NAMALWA (cell line): ENCODE data around the gene DDAH1.

ENCODE experiments used
- DNase-seq: peaks from one replicate; pipeline ENCODE4 v3.0.0-alpha.2; 2015; ENCODE audit warnings: low spot score

The DDAH1 gene

DNA sequence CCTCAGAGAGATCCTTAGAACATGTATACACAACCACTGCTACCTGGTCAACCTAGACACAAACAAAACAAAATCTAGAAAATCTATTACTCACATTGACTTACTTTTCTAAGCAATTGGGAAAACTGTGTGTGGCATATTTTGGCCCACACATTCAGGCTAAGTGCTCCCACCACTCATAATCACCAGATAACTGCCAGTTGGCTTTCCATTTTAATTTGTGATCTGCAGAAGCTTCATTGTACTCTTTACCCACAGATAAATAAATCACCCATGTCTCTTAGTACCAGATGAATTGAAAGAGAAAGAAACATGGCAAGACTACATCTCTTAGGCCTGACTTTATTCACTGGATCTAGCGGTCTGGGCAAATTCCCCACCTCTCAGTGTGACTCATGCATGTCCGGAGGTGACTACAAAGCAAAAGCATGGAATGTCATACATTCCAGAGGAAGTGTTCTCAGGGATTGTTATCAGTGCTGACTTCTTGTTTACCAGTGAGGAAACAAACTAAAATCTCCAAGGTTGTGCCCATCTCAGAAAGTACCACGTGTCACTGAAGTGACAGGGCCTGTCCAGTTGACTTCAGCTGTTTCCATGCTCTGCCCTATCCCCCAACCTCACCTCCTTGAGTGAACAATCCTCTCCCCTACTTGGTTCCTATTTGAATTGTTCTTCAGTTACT, 136.1 kb downstream of the DDAH1 start:
- DNase-seq: no peak

DNA sequence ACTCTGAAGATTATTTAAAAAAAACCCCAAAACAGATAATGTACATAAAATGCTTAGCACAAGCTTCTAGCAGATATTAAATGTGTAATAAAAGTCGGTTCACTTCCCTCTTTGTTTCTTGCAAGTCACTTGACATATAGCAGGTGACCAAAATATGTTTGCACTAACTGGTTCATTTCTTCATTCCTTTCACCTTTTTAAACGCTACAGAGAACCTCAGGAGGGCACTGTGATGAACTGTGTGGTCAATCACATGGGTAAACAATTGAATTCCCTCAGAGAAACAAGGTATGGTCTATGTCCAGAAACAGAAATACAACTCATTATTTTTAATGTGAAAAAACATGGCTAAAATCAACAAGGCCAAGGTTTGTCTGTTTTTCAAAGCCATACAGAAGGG, 137.2 kb downstream of the DDAH1 start:
- DNase-seq: no peak

DNA sequence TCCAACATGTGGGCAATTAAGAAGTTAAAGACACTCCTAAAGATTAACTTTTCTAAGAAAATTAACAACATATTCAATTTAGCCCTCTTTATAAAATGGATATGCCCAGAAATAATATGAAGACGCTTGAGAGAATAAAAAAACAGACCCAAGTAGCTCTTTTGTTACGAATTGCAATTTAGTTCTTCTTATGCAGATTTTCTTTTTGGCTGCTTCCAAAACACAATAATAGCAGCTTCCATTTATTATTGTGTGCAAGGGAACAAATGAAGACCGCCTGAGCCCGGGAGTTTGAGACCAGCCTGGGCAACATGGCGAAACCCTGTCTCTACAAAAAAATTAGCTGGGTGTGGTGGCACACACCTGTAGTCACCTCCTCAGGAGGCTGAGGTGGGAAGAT, 138.1 kb downstream of the DDAH1 start:
- no peak for DNase-seq

DNA sequence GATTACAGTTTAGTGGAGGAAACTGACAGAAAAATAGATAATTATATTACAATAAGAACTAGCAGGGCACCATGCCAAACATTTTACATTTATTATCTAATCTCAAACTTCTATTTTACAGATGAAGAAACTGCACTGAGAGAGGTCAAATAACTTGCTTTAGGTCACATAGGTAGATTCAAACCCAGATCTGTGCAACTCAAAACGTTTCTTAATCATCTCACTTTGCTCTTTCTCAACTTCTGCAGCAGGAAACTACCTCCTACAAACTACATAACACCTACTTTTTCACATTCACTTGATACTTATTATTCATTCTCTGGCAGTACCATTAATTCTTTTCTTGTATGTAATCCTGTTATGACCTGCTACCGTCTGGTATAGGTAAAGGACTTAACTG, 138.6 kb downstream of the DDAH1 start:
- no peak for DNase-seq

DNA sequence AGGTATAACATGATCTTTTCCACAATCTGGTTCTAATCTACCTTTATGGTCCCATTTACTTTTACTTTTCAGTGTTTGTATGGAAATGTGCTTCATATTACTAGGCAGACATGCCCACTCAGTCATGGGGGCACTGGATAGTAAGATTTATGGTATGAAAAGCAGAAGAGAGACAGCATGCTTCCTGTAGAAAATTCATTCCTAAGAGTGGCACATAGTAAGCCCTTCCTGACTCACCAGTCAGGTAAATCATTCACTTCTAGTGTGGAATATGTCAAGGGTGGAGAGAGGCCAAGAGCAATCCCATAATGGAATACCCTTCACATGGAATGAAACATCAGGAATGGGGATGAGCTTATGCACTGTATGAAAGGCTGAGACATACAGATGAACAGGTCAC, 139.0 kb downstream of the DDAH1 start:
- DNase-seq: no peak

DNA sequence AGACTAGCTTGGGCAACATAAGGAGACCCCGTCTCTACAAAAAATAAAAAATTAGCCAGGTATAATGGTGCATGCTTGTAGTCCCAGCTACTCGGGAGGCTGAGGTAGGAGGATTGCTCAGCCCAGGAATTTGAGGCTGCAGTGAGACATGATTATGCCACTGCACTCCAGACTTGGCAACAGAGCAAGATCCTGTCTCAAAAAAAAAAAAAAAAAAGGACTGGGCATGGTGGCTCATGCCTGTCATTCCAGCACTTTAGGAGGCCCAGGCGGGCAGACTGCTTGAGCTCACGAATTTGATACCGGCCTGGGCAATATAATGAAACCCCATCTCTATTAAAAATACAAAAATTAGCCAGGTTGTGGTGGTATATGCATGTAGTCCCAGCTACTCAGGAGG, 141.2 kb downstream of the DDAH1 start:
- DNase-seq: no peak

DNA sequence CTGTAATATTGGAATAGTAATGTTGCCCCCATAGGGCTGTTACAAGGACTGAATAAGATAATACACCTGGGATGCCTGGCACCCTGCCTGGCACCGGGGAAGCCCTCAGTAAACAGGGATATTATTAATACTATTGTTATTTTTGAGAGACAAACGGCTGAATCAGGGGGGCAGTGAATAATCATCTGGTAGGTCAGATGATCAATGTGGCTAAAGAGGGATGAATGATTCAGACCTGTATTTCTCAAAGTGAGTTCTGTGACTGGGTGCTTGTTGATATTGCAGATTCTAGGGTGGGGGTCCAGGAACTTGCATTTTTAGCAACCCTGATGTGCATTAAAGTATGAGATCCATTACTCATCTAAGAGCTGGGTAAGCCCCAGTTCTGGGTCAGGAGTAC, 142.3 kb downstream of the DDAH1 start:
- DNase-seq: no peak

DNA sequence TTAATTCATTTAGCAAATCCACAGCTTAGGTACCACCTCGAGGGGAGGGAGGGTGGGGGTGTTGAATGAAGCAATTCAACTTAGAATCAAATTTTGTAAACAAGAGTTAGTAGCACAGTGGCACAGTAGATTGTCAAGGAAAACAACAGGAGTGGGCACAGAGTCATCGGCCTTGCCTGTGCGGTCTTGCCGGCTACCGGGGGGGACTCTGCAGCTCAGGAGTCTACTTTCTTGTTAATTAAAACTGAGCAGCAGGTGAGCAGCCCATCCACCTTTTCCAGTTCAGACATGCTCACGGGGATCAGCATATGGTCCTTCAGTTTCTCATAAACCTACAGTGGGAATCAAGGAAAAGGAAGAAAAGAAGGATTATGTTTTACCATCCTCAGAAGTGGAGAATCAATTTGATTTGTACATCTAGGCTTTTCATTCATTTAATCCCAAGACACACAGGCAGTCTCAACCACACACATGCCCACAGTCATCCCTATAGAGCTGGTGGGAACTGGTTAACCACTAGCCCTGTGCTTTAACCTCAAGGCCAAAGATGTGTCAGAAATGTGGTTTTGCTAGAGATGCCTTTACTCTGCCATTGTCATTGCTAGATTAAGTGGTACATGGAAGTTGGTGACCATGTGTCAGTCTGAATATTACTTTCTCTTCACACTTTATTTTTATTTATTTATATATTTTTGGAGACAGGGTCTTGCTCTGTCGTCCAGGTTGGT, 143.6 kb downstream of the DDAH1 start:
- no peak for DNase-seq

DNA sequence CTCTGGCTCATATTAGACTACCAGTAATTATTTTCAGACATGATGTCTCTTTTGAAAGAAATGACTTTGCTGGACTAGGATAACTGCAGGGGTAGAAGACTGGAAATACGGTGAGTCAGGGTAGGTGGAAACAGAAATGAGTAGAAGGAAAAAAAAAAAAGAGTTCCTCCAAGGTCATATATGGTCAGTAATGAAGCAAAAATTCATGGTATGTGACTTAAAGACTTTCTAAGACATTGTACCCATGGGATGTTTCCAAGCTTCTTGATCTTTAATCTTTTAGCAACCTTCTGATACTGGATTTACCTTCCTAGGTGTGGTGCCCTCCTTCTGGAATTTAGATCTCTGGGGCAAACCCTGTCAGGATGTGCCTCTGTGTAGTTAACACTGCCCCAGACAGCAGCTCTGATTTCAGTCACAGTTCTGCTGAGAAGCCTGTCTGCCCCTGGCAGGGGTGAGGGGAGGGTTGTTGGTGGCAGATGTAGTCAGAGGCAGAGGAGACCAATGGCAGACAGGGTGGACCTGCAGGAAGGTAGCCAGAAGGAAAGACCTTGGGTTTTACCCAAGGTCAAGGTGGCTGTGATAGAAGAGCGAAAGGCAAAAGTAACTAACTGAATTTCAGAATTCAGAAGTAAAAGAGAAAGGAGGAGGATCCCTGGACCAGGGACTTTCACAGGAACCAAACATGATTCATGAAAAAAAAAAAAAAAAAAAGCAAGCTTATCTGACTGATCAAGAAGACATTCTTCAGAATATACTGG, 144.4 kb downstream of the DDAH1 start:
- no peak for DNase-seq

DNA sequence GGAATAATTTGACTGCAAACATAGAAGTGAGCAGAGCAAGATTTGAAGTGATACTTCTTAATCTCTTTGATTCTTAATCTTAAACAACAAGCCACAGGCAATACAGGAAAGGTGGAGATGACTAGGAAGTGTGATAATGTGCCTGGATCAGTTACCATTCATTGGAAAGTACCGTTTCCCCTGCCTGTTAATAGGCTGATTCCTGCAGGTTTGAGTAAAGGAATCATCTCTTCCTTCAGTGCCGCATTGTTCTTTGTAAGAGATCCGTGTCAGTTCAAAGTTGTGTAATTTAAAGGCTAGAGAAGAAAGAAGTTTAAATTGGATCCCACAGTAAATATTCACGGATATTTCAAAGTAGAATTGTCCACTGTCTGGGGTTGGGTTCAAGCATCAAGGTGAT, 145.0 kb downstream of the DDAH1 start:
- DNase-seq: no peak

DNA sequence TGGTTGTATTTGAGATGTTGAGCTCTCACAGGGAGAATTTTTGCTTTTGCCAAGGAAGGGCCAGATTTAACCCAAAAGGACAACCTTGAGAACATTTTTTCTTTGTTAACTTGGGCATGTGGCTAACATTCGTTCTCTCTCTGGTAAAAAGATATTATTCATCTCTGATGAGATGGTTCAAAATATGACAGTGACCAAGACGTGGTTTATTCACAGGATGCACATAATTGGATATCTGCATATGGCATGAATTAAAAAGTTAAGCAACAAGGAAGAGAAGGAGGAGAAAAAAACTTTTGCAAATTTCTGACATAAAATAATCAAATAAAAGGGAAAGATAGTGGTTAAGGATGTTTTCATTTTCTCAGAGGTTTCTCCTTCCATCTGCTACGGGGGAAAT, 145.5 kb downstream of the DDAH1 start:
- DNase-seq: no peak

DNA sequence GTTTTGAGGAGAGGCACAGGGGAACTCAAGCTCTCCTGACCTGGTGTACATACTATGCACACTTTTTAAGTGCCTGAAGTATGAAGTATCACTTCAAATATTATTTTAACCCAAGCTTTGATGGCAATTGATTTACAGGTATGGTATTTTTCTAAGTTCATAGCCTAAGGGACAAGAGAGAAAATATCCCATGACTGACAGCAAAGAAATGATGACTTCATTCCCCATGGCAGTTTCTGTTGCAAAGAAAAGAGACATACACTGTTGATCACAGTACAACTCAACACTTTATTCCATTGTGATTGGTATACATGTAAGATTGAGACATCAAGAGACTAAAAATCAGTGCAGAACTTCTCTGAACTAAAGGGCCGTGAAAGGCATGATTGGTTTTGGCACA, 146.7 kb downstream of the DDAH1 start:
- DNase-seq: no peak

DNA sequence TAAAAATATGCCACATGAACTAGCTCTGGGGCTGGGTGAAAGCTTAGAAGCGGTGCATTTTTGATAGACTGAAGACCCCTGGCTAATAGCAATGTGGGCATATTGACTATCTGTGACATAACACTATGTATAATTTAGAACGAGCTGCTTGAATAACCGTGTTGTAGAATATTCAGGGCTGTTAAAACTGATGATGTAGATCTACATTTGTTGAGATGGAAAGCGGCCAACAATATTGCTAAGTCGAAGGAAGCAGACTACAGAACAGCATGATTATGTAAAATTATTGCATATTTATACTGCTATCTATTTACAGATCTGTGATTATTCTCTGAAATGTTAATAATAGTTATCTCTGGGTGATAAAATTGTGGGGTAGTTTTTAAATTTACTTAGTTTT, 147.4 kb downstream of the DDAH1 start:
- no peak for DNase-seq

DNA sequence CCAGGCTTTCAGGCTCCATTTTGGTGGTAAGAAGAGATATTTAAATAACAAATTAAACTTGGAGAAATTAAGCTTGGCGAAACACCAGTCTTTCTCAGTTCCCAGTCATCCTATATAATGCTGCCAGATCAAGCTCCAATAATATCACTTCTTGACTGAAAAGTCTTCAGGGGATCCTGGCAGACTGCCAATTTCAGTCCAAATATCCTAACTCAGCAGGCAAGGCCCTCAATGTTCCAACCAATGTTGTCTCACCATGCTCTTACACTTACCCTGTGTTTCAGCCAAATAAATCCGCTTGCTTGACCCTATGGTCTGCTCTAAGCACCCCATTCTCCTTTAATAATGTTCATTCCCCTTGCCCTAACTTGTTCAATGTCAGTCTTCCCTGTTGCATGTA, 148.6 kb downstream of the DDAH1 start:
- DNase-seq: no peak

DNA sequence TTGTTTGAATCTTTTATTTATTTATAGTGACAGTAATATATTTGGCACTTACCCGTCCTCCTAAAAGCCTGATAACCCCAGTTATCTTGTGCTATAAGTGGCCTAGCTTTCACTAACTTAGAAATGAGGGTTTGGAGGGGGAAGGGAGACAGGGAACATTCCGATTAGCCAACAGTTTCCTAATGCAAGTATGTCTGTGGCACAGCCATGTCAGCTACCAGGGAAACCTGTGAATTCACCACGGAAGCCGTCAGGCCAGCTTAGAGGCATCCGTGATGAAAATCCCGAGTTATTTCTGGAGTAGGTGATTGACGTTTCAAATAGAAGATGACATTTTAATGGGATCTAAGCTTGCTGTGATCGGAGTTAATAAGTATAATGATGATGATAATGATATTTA, 149.2 kb downstream of the DDAH1 start:
- DNase-seq: no peak

DNA sequence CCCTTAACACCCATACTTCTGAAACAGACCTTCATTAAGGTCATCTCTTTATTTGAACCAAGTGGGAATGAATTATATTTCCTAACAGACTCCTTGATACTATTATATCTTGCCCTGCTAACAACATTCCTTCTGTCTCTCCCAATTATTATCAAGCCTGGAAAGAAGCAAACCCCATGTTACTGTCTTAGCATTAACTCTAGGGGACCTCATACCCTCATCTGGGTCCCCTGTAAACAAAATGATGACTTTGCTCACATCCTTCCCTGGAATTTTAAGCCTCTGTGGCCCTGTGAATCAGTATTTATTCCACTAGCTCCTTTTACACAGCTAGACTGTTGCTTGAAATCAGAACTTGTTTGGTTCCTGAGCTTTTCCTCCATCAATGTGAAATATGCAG, 150.2 kb downstream of the DDAH1 start:
- DNase-seq: no peak

DNA sequence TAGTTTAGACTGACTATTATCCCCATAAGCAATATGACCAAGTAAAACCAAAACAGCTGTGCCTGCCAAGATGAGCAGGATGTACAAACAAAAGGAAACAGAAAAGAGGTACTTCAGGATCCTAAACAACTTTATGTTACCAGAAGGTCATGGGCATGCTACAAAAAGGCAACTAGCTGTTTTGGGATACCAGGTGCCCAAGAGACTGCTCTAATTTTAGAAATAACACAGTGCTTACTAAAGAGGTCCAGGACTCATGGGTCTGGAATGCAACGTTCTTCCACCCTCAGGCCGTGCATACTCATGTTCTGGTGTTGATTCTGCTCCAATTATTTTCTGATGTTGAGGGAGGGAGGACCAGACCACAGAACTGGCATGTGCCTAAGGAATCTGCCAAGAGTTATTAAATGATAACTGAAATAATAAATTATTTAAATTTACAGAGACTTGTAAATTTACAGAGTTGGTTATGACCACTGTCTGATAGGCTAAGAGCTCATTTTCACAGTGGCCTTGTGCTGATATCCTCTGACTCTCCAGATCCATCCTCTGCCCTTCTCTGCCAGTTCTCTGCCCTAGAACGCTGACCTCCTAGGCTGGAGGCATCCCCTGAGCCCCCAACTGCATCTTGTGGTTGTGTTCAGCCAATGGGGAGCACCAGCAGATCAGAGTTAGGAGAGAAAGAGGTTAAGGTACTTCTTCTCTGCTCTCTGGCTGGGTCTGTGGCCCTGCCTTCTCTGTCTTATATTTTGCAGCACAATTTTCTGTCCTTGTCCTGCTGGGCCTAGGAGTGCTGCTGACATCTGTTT, 150.9 kb downstream of the DDAH1 start:
- no peak for DNase-seq

DNA sequence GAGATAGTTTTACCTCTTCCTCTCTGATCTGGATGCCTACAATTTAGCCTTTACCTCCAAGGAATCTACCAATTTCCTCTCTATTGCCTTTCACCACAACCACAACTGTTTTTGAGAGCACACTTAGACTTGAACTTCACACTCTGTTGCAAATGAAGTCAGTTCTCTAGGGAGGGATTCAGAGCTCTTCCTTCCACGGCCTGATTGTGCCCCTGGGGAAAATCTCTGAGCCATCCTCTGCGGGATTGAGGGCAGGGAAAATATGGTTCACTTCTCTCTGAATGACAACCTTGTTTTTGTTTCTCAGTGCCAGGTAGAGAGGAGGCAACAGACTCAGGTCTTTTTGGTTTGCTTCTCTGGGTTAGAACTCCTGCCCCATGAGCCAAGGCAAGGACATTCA, 153.1 kb downstream of the DDAH1 start:
- DNase-seq: no peak

DNA sequence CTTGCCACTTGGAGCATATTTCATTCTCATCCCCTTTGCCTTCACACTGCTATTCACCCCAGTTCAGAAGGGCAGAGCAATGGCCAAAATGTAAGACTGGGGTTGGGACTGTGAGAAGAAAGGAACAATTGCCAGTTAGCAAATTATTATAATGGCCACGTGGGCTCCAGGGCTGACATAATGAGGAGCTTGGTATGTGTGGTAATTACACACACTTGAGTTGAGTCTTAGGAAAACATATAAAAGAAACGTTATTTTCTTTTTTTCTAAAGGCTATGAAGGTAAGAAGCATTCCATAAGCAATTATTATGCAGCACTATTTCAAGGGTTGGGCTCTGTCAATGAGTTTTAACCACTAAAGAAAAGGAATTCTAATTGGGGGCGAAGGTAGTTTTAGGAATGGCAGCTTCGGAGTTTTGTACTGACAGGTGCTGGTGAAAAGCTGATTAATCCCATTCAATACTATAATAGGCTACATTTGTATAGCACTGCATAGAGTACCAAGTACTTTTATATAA, 156.1 kb downstream of the DDAH1 start:
- no peak for DNase-seq

DNA sequence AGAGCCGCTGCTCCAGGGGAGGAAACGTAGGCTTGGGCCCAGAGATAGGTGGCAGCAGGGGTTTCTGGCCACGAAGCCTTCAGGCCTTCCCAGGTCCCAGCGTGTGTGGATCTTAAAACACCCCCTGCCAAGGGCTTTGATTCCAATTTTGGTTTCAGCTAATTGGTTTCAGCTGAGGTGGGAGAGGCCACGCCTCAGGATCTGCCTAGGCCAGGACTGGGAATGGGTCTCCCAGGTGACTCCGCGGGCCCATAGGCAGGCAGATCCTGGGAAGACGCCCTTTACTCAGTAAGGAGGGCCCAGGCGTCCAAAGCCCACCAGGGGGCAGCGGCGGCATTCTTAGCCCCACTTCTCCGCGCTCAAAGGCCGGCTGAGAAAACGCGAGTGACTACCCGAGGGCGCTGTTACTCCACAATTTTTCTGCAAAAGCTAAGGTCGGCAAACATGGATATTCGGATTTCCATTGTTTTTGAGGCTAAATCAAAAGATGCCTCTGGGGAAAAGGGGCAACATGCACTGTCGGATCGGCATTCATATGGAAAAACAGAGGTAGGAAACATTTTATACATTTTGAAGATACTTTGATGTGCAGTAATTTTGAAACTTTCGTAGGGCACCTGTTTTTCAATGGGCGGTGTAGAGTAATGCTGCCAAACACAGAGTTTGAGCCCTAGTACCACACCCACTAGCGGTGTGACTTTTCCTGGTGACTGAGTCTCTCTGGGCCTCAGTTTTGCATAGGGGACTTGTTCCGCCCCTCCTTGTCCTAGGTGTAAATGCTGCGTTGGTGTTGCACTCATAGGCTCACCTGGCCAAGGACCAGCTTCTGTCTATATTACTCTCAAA, 156.7 kb downstream of the DDAH1 start:
- peak; percentile 81 for DNase-seq

DNA sequence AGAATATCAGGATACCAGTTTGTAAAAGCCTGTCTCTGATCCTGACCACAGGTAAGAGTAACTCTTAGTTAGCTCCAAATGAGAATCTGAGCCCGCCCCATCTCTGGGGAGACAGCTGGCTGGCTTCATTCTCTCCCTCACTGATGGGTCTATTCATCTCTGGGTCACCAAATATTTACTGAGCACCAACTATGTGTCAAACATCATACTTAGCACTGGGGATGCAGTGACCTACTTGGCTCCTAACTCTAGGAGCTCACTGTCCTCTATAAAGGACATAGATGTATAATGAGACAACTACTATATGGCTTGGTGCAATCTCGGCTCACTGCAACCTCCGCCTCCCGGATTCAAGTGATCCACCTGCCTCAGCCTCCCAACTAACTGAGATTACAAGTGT, 158.7 kb downstream of the DDAH1 start:
- DNase-seq: no peak
